HepG2 (cell line): ENCODE results near the gene PRPSAP1. TPM values are rescaled to one million over a fixed set of nuclear protein-coding genes. Genes with fewer than 3 reads are reported as not detected.
A peak's percentile ranks its signal among the peaks of the same experiment; 100 is the strongest.

Source experiments
- AKAP8 ChIP-seq: sonication (generic); formaldehyde crosslinking; IDR thresholded peaks from 2 replicates; pipeline ENCODE4 v1.5.1; 2020; ENCODE audit warnings: mild to moderate bottlenecking, missing genetic modification reagents
- ATRX ChIP-seq: sonication (generic); formaldehyde crosslinking; IDR thresholded peaks from 2 replicates; pipeline ENCODE4 v1.4.0; 2020; ENCODE audit warnings: missing genetic modification reagents, borderline replicate concordance
- BRCA1 ChIP-seq: sonication (generic); formaldehyde crosslinking; IDR thresholded peaks from 2 replicates; pipeline ENCODE4 v1.4.0; 2020; ENCODE audit warnings: missing genetic modification reagents
- CHD2 ChIP-seq: IDR thresholded peaks from 2 replicates; pipeline ENCODE4 v1.6.1; 2011; ENCODE audit warnings: low read depth, low read length, improper control_type of control experiment
- HOXA5 ChIP-seq: sonication (generic); formaldehyde crosslinking; IDR thresholded peaks from 2 replicates; pipeline ENCODE4 v1.4.0; 2020; ENCODE audit warnings: missing genetic modification reagents
- MYNN ChIP-seq: sonication (generic); formaldehyde crosslinking; IDR thresholded peaks from 2 replicates; pipeline ENCODE4 v1.4.0; 2020; ENCODE audit warnings: mild to moderate bottlenecking, low read depth, missing genetic modification reagents
- NFATC3 ChIP-seq: sonication (generic); formaldehyde crosslinking; IDR thresholded peaks from 2 replicates; pipeline ENCODE4 v1.5.1; 2020; ENCODE audit warnings: mild to moderate bottlenecking, missing genetic modification reagents
- NFIC ChIP-seq: IDR thresholded peaks from 2 replicates; pipeline ENCODE4 v1.6.1; 2012; ENCODE audit warnings: mild to moderate bottlenecking, low read length, inconsistent platforms
- POGZ ChIP-seq: sonication (generic); formaldehyde crosslinking; IDR thresholded peaks from 2 replicates; pipeline ENCODE4 v1.4.0; 2020; ENCODE audit warnings: mild to moderate bottlenecking, missing genetic modification reagents
- SP5 ChIP-seq: IDR thresholded peaks from 2 replicates; pipeline ENCODE4 v1.6.1; 2016; ENCODE audit warnings: low read depth, borderline replicate concordance
- ZNF350 ChIP-seq: sonication (generic); formaldehyde crosslinking; IDR thresholded peaks from 2 replicates; pipeline ENCODE4 v1.4.0; 2020; ENCODE audit warnings: mild to moderate bottlenecking, low read depth, missing genetic modification reagents, borderline replicate concordance
- ZNF564 ChIP-seq: sonication (generic); formaldehyde crosslinking; IDR thresholded peaks from 2 replicates; pipeline ENCODE4 v1.8.1; 2023; ENCODE audit warnings: mild to moderate bottlenecking, missing genetic modification reagents
- polyA plus RNA-seq, 8 experiments: library from polyadenylated mRNA; depleted of rRNA in 3 of 8; stranded (reverse) in 7 of 8; unstranded in 1 of 8; fragments of >200 nt; fragmentation: Illumina TruSeq in 4 of 8; extraction: Trizol in 4 of 8; gene quantifications; 2 replicates each; pipeline versions ENCODE4 v1.2.1 to v1.2.3, GENCODE V29; 2011 to 2016; ENCODE audit warnings: low read depth in 4 of 8, missing spikeins in 1 of 8, mixed read lengths in 1 of 8; ENCODE audit not compliant: insufficient read depth in 1 of 8
- total RNA-seq, 5 experiments: library from RNA; depleted of rRNA; stranded (reverse); fragments of >200 nt; fragmentation: Illumina TruSeq; extraction: Trizol; gene quantifications; 2 replicates each; pipeline ENCODE4 v1.2.3, GENCODE V29; 2016; ENCODE audit warnings: low read depth in 1 of 5
- TF ChIP-seq, protein P1 (sequence below): IDR thresholded peaks from 2 replicates; pipeline ENCODE4 v1.6.1; 2016; ENCODE audit warnings: low read depth, missing genetic modification reagents, missing compliant biosample characterization
- TF ChIP-seq, protein P2 (sequence below): IDR thresholded peaks from 2 replicates; pipeline ENCODE4 v1.4.0; 2020; ENCODE audit warnings: mild to moderate bottlenecking, missing genetic modification reagents
- TF ChIP-seq, protein P3 (sequence below): IDR thresholded peaks from 2 replicates; pipeline ENCODE4 v1.6.1; 2018; ENCODE audit warnings: missing genetic modification reagents, mild to moderate bottlenecking, missing compliant biosample characterization
- TF ChIP-seq, protein P4 (sequence below): sonication (generic); formaldehyde crosslinking; IDR thresholded peaks from 2 replicates; pipeline ENCODE4 v1.4.0; 2020; ENCODE audit warnings: missing genetic modification reagents

PRPSAP1 gene
- total and polyA plus RNA-seq, 2 of the 13 experiments (the other 11 are each of a cell fraction or from before 2014, with no cell fraction given): 91.1 to 314 TPM

DNA sequence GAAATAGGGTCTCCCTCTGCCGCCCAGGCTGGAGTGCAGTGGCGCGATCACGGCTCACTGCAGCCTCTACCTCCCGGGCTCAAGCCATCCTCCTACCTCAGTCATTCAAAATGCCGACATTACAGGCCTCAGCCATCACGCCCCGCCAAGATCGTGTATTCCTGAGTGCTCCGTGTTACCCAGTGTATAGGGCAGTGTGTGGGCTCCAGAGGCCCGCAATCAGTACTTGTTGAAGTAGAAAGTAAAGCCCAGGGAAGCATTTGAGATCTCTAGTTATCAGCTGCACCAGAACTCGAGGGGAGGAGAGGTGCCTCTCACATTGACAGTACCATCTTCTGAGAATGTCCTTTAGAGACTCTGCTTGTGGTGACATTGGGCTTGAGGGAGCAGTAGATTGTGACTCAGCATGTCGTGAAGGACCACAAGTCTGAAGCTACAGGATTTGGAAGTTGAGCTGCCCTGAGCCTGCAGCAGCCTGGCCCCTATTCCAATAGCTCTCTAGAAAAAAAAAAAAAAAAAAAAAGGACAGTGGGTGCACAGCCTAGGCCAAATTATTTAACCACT, 1.1 kb upstream of the PRPSAP1 start (continued):
- TF ChIP-seq, protein P1, sequence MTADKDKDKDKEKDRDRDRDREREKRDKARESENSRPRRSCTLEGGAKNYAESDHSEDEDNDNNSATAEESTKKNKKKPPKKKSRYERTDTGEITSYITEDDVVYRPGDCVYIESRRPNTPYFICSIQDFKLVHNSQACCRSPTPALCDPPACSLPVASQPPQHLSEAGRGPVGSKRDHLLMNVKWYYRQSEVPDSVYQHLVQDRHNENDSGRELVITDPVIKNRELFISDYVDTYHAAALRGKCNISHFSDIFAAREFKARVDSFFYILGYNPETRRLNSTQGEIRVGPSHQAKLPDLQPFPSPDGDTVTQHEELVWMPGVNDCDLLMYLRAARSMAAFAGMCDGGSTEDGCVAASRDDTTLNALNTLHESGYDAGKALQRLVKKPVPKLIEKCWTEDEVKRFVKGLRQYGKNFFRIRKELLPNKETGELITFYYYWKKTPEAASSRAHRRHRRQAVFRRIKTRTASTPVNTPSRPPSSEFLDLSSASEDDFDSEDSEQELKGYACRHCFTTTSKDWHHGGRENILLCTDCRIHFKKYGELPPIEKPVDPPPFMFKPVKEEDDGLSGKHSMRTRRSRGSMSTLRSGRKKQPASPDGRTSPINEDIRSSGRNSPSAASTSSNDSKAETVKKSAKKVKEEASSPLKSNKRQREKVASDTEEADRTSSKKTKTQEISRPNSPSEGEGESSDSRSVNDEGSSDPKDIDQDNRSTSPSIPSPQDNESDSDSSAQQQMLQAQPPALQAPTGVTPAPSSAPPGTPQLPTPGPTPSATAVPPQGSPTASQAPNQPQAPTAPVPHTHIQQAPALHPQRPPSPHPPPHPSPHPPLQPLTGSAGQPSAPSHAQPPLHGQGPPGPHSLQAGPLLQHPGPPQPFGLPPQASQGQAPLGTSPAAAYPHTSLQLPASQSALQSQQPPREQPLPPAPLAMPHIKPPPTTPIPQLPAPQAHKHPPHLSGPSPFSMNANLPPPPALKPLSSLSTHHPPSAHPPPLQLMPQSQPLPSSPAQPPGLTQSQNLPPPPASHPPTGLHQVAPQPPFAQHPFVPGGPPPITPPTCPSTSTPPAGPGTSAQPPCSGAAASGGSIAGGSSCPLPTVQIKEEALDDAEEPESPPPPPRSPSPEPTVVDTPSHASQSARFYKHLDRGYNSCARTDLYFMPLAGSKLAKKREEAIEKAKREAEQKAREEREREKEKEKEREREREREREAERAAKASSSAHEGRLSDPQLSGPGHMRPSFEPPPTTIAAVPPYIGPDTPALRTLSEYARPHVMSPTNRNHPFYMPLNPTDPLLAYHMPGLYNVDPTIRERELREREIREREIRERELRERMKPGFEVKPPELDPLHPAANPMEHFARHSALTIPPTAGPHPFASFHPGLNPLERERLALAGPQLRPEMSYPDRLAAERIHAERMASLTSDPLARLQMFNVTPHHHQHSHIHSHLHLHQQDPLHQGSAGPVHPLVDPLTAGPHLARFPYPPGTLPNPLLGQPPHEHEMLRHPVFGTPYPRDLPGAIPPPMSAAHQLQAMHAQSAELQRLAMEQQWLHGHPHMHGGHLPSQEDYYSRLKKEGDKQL (CRISPR knock-in tag): no peak
- no peak for TF ChIP-seq ZNF564 (CRISPR knock-in tag)
- TF ChIP-seq, protein P2, sequence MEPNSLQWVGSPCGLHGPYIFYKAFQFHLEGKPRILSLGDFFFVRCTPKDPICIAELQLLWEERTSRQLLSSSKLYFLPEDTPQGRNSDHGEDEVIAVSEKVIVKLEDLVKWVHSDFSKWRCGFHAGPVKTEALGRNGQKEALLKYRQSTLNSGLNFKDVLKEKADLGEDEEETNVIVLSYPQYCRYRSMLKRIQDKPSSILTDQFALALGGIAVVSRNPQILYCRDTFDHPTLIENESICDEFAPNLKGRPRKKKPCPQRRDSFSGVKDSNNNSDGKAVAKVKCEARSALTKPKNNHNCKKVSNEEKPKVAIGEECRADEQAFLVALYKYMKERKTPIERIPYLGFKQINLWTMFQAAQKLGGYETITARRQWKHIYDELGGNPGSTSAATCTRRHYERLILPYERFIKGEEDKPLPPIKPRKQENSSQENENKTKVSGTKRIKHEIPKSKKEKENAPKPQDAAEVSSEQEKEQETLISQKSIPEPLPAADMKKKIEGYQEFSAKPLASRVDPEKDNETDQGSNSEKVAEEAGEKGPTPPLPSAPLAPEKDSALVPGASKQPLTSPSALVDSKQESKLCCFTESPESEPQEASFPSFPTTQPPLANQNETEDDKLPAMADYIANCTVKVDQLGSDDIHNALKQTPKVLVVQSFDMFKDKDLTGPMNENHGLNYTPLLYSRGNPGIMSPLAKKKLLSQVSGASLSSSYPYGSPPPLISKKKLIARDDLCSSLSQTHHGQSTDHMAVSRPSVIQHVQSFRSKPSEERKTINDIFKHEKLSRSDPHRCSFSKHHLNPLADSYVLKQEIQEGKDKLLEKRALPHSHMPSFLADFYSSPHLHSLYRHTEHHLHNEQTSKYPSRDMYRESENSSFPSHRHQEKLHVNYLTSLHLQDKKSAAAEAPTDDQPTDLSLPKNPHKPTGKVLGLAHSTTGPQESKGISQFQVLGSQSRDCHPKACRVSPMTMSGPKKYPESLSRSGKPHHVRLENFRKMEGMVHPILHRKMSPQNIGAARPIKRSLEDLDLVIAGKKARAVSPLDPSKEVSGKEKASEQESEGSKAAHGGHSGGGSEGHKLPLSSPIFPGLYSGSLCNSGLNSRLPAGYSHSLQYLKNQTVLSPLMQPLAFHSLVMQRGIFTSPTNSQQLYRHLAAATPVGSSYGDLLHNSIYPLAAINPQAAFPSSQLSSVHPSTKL (CRISPR knock-in tag): no peak
- TF ChIP-seq BRCA1 (CRISPR knock-in tag): no peak
- TF ChIP-seq, protein P3, sequence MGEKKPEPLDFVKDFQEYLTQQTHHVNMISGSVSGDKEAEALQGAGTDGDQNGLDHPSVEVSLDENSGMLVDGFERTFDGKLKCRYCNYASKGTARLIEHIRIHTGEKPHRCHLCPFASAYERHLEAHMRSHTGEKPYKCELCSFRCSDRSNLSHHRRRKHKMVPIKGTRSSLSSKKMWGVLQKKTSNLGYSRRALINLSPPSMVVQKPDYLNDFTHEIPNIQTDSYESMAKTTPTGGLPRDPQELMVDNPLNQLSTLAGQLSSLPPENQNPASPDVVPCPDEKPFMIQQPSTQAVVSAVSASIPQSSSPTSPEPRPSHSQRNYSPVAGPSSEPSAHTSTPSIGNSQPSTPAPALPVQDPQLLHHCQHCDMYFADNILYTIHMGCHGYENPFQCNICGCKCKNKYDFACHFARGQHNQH (CRISPR knock-in tag): no peak
- TF ChIP-seq HOXA5 (CRISPR knock-in tag): no peak
- 0 out of 2 replicates have a peak, but pooled peaks have one; percentile 12 for TF ChIP-seq SP5 (CRISPR knock-in tag)
- TF ChIP-seq AKAP8 (CRISPR knock-in tag): no peak
- no peak for TF ChIP-seq NFIC
- TF ChIP-seq POGZ (CRISPR knock-in tag): no peak
- TF ChIP-seq CHD2: no peak
- 0 out of 2 replicates have a peak, but pooled peaks have one; percentile 15 for TF ChIP-seq ZNF350 (CRISPR knock-in tag)
- TF ChIP-seq MYNN (CRISPR knock-in tag): no peak
- TF ChIP-seq NFATC3 (CRISPR knock-in tag): no peak
- TF ChIP-seq ATRX: no peak
- TF ChIP-seq, protein P4, sequence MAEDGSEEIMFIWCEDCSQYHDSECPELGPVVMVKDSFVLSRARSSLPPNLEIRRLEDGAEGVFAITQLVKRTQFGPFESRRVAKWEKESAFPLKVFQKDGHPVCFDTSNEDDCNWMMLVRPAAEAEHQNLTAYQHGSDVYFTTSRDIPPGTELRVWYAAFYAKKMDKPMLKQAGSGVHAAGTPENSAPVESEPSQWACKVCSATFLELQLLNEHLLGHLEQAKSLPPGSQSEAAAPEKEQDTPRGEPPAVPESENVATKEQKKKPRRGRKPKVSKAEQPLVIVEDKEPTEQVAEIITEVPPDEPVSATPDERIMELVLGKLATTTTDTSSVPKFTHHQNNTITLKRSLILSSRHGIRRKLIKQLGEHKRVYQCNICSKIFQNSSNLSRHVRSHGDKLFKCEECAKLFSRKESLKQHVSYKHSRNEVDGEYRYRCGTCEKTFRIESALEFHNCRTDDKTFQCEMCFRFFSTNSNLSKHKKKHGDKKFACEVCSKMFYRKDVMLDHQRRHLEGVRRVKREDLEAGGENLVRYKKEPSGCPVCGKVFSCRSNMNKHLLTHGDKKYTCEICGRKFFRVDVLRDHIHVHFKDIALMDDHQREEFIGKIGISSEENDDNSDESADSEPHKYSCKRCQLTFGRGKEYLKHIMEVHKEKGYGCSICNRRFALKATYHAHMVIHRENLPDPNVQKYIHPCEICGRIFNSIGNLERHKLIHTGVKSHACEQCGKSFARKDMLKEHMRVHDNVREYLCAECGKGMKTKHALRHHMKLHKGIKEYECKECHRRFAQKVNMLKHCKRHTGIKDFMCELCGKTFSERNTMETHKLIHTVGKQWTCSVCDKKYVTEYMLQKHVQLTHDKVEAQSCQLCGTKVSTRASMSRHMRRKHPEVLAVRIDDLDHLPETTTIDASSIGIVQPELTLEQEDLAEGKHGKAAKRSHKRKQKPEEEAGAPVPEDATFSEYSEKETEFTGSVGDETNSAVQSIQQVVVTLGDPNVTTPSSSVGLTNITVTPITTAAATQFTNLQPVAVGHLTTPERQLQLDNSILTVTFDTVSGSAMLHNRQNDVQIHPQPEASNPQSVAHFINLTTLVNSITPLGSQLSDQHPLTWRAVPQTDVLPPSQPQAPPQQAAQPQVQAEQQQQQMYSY (CRISPR knock-in tag): no peak
